Fibroblast of skin of abdomen (primary cell): ENCODE measurements around the gene HSFX1. TPM values are rescaled to one million over a fixed set of nuclear protein-coding genes. Genes with fewer than 3 reads are reported as not detected.
"Not testable (repeated sequence)": the region's sequence is repeated elsewhere in the genome, so short reads cannot be mapped to it uniquely, and the experiment has no call there.

Experiments used
- DNase-seq: peaks from one replicate; pipeline ENCODE4 v3.0.0-alpha.2; 2013
- polyA plus RNA-seq, 2 experiments: library from polyadenylated mRNA; unstranded; fragments of 120-200 nt; gene quantifications; one replicate each; pipeline ENCODE4 v1.2.1, GENCODE V29; 2013; ENCODE audit not compliant: insufficient read length in 2 of 2

Gene HSFX1
- polyA plus RNA-seq (2013, experiment 1 of 2; ENCODE audit: insufficient read length): 0.59 TPM
- 0.71 TPM for polyA plus RNA-seq (2013, experiment 2 of 2; ENCODE audit: insufficient read length)

- not testable (repeated sequence) for DNase-seq
Observed at GRCh38 chrX:149773768-149774167, at the start of gene HSFX1. HSFX1 (plus strand) TSS chrX:149774068; CDS start chrX:149774682, 614 bp downstream.

- not testable (repeated sequence) for DNase-seq
Observed at GRCh38 chrX:149727308-149727707, 46.6 kb upstream of the HSFX1 start.

- not testable (repeated sequence) for DNase-seq
Observed at GRCh38 chrX:149742269-149742668, 31.6 kb upstream of the HSFX1 start.

GRCh38 chrX:149746390-149747007 lies 27.4 kb upstream of the HSFX1 start:
- DNase-seq: not testable (repeated sequence)

GRCh38 chrX:149757206-149758067 lies 16.4 kb upstream of the HSFX1 start:
- DNase-seq: no peak

- no peak for DNase-seq
Observed at GRCh38 chrX:149758068-149758714, 15.7 kb upstream of the HSFX1 start.

- DNase-seq: not testable (repeated sequence)
Observed at GRCh38 chrX:149758715-149759078, 15.2 kb upstream of the HSFX1 start.

- DNase-seq: no peak
Observed at GRCh38 chrX:149759824-149760223, 14.0 kb upstream of the HSFX1 start.

- DNase-seq: no peak
Observed at GRCh38 chrX:149760965-149761364, 12.9 kb upstream of the HSFX1 start.

GRCh38 chrX:149761858-149762674 lies 11.8 kb upstream of the HSFX1 start:
- DNase-seq: not testable (repeated sequence)

GRCh38 chrX:149762696-149763614 lies 10.9 kb upstream of the HSFX1 start:
- DNase-seq: no peak

- not testable (repeated sequence) for DNase-seq
Observed at GRCh38 chrX:149770344-149770743, 3.5 kb upstream of the HSFX1 start.

GRCh38 chrX:149773026-149773425 lies 842 bp upstream of the HSFX1 start:
- not testable (repeated sequence) for DNase-seq

GRCh38 chrX:149777999-149778398 lies 4.1 kb downstream of the HSFX1 start:
- DNase-seq: not testable (repeated sequence)

GRCh38 chrX:149781727-149782126 lies 7.9 kb downstream of the HSFX1 start, which contains the start of gene MAGEA9:
MAGEA9 (plus strand) TSS chrX:149781930; CDS start chrX:149786211, 4,281 bp downstream.
- DNase-seq: not testable (repeated sequence)

- not testable (repeated sequence) for DNase-seq
Observed at GRCh38 chrX:149795531-149795930, 21.7 kb downstream of the HSFX1 start.

- no peak for DNase-seq
Observed at GRCh38 chrX:149799095-149799714, 25.3 kb downstream of the HSFX1 start.

GRCh38 chrX:149799938-149800337 lies 26.1 kb downstream of the HSFX1 start:
- DNase-seq: no peak

- no peak for DNase-seq
Observed at GRCh38 chrX:149803458-149804062, 29.7 kb downstream of the HSFX1 start.

GRCh38 chrX:149804102-149804501 lies 30.2 kb downstream of the HSFX1 start:
- DNase-seq: no peak
